Measurements from ENCODE around the gene STT3B.

- TF ChIP-seq EP300 (IDR thresholded peaks at IDR 0.05), result no peak
- no peak for TF ChIP-seq POLR2AphosphoS5 (IDR thresholded peaks at IDR 0.05)
- TF ChIP-seq, protein P1, sequence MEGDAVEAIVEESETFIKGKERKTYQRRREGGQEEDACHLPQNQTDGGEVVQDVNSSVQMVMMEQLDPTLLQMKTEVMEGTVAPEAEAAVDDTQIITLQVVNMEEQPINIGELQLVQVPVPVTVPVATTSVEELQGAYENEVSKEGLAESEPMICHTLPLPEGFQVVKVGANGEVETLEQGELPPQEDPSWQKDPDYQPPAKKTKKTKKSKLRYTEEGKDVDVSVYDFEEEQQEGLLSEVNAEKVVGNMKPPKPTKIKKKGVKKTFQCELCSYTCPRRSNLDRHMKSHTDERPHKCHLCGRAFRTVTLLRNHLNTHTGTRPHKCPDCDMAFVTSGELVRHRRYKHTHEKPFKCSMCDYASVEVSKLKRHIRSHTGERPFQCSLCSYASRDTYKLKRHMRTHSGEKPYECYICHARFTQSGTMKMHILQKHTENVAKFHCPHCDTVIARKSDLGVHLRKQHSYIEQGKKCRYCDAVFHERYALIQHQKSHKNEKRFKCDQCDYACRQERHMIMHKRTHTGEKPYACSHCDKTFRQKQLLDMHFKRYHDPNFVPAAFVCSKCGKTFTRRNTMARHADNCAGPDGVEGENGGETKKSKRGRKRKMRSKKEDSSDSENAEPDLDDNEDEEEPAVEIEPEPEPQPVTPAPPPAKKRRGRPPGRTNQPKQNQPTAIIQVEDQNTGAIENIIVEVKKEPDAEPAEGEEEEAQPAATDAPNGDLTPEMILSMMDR (IDR thresholded peaks at IDR 0.05), result no peak
- TF ChIP-seq POLR2A (IDR thresholded peaks at IDR 0.05), result no peak
Observed at GRCh38 chr3:31620656-31621055, 87.9 kb downstream of the STT3B start.

All from stomach (tissue), 4 donors.